ENCODE data around the gene NELL2. TPM values are rescaled to one million over a fixed set of nuclear protein-coding genes. Genes with fewer than 3 reads are reported as not detected.

Gene NELL2
- total RNA-seq, 4 donors from 2014 or later: 2.6 to 32.3 (median 11.9) TPM

GRCh38 chr12:44628180-44628579 lies 247.9 kb downstream of the NELL2 start:
- no peak for TF ChIP-seq CTCF (IDR thresholded peaks at IDR 0.05)
- TF ChIP-seq POLR2A (IDR thresholded peaks at IDR 0.05): no peak
- 44 to 61% methylated on average over 1 of the region's 1 CpG for WGBS, 2 donors

GRCh38 chr12:44627387-44628166 lies 248.5 kb downstream of the NELL2 start:
- intact Hi-C loops (cut with DNase I; ENCODE audit: low total_unique reads): no loop called here
- WGBS, 2 donors: 44 to 50% methylated on average over 5 of the region's 5 CpGs
- no peak for DNase-seq (ENCODE audit: low spot score in 2 of 2)
- TF ChIP-seq POLR2A (IDR thresholded peaks at IDR 0.05) (no peak), CTCF (IDR thresholded peaks at IDR 0.05) (no peak)
- H3K4me3 ChIP-seq (ENCODE audit: low read depth, poor library complexity, severe bottlenecking): no peak overlapping the region

More at GRCh38 chr12:44628180-44628579, 247.9 kb downstream of the NELL2 start:
- no peak for DNase-seq (ENCODE audit: low spot score in 2 of 2)
- no peak overlapping the region for H3K4me3 ChIP-seq (ENCODE audit: low read depth, poor library complexity, severe bottlenecking)
- intact Hi-C loops (cut with DNase I; ENCODE audit: low total_unique reads): no loop called here

GRCh38 chr12:44626883-44627282 lies 249.2 kb downstream of the NELL2 start:
- TF ChIP-seq POLR2A (IDR thresholded peaks at IDR 0.05): no peak
- TF ChIP-seq CTCF (IDR thresholded peaks at IDR 0.05): no peak
- intact Hi-C loops (cut with DNase I; ENCODE audit: low total_unique reads): no loop called here
- H3K4me3 ChIP-seq (ENCODE audit: low read depth, poor library complexity, severe bottlenecking): no peak overlapping the region
- 49 to 59% methylated on average over 2 of the region's 2 CpGs for WGBS, 2 donors
- DNase-seq (ENCODE audit: low spot score in 2 of 2): no peak

- 59 to 65% methylated on average over 5 of the region's 5 CpGs for WGBS, 2 donors
- DNase-seq (ENCODE audit: low spot score in 2 of 2): no peak
- no peak for TF ChIP-seq POLR2A (IDR thresholded peaks at IDR 0.05)
- no peak for TF ChIP-seq CTCF (IDR thresholded peaks at IDR 0.05)
- no peak overlapping the region for H3K4me3 ChIP-seq (ENCODE audit: low read depth, poor library complexity, severe bottlenecking)
- intact Hi-C loops (cut with DNase I; ENCODE audit: low total_unique reads): no loop called here
Measured at GRCh38 chr12:44618946-44619345, 257.2 kb downstream of the NELL2 start.

GRCh38 chr12:44616402-44616801 lies 259.7 kb downstream of the NELL2 start:
- intact Hi-C loops (cut with DNase I; ENCODE audit: low total_unique reads): no loop called here
- no peak overlapping the region for H3K4me3 ChIP-seq (ENCODE audit: low read depth, poor library complexity, severe bottlenecking)
- WGBS, 2 donors: 62 to 80% methylated on average over 3 of the region's 3 CpGs
- TF ChIP-seq POLR2A (IDR thresholded peaks at IDR 0.05): no peak
- DNase-seq (ENCODE audit: low spot score in 2 of 2): no peak

GRCh38 chr12:44611538-44611937 lies 264.6 kb downstream of the NELL2 start:
- DNase-seq (ENCODE audit: low spot score in 2 of 2): no peak
- WGBS, 2 donors: 55 to 62% methylated on average over 1 of the region's 1 CpG
- intact Hi-C loops (cut with DNase I; ENCODE audit: low total_unique reads): no loop called here
- no peak overlapping the region for H3K4me3 ChIP-seq (ENCODE audit: low read depth, poor library complexity, severe bottlenecking)
- TF ChIP-seq CTCF (IDR thresholded peaks at IDR 0.05): no peak
- TF ChIP-seq POLR2A (IDR thresholded peaks at IDR 0.05): no peak

All from lower leg skin (tissue), 4 donors.